Bronchial epithelial cell (primary cell): ENCODE results near the gene ATP8B2. TPM values are rescaled to one million over a fixed set of nuclear protein-coding genes. Genes with fewer than 3 reads are reported as not detected.

ENCODE experiments used
- DNase-seq: peaks from one replicate; pipeline ENCODE4 v3.0.0-alpha.2; 2010; ENCODE audit warnings: low read depth
- FAIRE-seq: peaks from 2 replicates; lab custom pipeline; 2011; peaks lifted over from hg19 to GRCh38; lab: Jason Lieb, UNC
- H3K27me3 ChIP-seq: 2 replicates; pipeline ENCODE4 v1.5.1; 2011; ENCODE audit warnings: low read length; ENCODE audit not compliant: control insufficient read depth, insufficient read depth
- H3K36me3 ChIP-seq: 2 replicates; pipeline ENCODE4 v1.5.1; 2011; ENCODE audit warnings: low read length; ENCODE audit not compliant: control insufficient read depth, insufficient read depth
- H3K4me3 ChIP-seq: 2 replicates; pipeline ENCODE4 v1.5.1; 2011; ENCODE audit warnings: mild to moderate bottlenecking, low read depth, low read length, control low read depth
- total RNA-seq: library from RNA; depleted of rRNA; stranded (reverse); fragments of >200 nt; gene quantifications from 2 replicates; pipeline ENCODE4 v1.2.1, GENCODE V29; 2014
- TF ChIP-seq, protein P1 (sequence below): IDR thresholded peaks from 2 replicates; pipeline ENCODE4 v1.5.1; 2011; ENCODE audit warnings: mild to moderate bottlenecking, moderate library complexity, low read length, control low read depth, inconsistent platforms; ENCODE audit not compliant: insufficient read depth, severe bottlenecking

ATP8B2 gene
- total RNA-seq, 1 donor from 2014 or later = 15.5 TPM

DNA sequence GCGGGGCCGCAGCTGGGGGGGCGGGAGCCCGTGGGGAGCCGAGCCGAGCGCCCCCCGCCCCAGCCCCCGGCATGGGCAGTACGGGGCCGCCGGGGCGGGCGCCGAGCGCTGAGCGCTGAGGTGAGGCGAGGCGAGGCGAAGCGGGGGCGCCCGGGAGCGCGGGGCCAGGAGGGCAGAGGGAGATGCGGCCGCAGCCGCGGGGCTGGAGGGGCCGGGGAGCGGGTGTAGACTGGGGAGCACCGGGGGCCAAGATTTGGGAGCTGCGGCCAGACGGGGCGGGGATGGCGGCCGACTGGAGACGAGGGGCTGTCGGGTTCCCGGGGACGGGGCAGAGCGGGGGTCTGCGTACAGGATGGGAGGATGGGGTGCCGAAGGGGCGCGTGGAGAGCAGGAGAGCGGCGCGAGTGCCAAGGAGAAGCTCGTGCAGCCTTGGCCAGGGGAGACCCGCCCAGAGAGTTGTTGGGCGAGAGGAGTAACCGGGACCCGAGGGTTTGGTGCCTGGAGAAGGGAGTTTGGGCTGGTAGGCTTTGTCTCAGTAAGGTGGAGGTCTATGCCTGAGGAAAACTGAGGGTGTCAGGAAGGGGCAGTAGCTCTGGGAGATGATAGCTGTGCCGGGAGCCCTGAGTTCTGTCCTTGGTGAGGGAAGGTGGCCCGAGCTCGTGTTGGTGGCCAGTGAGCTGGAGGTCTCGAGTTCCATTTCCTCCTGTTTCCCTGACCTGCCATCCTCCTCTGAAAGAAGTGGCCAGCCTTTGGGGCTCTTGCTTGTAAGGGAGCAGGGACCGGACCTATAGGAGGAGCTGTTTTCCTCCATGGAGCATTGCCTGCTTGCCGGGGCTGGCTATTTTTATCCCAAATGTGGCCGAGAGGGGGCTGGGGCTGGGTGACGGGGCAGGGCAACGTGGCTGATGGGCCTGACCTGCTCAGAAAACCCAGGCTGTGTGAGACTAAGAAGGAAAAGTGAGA lies 539 bp downstream of the ATP8B2 start:
- no peaks in the 10 kb centered on the region for H3K36me3 ChIP-seq
- no peak for FAIRE-seq
- H3K4me3 ChIP-seq = peak overlapping the region; percentile 46
- TF ChIP-seq, protein P1, sequence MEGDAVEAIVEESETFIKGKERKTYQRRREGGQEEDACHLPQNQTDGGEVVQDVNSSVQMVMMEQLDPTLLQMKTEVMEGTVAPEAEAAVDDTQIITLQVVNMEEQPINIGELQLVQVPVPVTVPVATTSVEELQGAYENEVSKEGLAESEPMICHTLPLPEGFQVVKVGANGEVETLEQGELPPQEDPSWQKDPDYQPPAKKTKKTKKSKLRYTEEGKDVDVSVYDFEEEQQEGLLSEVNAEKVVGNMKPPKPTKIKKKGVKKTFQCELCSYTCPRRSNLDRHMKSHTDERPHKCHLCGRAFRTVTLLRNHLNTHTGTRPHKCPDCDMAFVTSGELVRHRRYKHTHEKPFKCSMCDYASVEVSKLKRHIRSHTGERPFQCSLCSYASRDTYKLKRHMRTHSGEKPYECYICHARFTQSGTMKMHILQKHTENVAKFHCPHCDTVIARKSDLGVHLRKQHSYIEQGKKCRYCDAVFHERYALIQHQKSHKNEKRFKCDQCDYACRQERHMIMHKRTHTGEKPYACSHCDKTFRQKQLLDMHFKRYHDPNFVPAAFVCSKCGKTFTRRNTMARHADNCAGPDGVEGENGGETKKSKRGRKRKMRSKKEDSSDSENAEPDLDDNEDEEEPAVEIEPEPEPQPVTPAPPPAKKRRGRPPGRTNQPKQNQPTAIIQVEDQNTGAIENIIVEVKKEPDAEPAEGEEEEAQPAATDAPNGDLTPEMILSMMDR = peak; percentile 58
- DNase-seq = peak; percentile 61
- H3K27me3 ChIP-seq = no peaks in the 10 kb centered on the region

DNA sequence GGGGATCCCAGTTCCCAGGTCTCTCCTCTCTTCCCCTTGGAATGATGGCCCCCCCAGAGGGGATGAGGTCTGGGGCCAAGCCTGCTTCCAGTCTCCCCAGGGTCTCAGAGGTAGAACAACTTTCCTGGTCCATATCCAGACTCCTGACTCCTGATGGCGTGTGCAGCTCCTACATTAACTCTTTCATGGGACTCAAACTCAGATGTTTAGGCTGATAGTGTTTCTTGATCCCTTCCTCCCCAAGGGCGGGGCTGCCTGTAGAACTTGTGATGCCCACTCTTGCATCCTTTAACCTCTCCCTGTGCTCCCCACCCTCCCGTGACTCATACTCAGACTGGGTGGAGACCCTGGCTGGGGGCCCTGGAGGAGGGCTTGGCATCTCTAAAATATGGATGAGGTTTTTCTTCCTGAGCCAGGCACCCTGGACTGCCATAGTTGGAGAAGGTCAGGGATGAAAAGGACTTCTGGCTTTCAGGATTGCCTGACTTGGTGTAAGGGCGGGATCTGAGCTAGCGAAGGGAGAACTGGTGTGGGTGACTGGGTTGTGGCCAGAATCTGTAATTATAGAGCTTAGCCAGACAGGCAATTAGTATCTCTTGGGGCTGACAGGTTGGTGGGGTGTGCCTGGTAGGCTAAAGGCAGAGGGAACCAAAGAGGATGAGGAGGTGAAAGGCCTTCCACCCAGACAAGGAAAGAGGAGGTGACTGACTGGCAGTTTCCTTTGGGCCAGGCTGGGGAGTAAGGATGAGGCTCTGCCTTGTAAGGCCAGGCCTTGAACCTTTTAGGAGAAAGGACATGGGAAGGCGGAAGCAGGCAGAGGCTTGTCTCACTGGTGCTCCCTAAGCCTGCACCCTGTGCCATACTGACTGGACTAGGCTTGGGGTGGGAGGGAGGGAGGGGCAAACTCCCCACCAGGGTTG lies 1.5 kb downstream of the ATP8B2 start:
- Histone ChIP-seq H3K27me3 (no peaks in the 10 kb centered on the region), H3K36me3 (no peaks in the 10 kb centered on the region), H3K4me3 (no peak overlapping the region)
- TF ChIP-seq, protein P1 = no peak
- DNase-seq = peak; percentile 46
- no peak for FAIRE-seq

DNA sequence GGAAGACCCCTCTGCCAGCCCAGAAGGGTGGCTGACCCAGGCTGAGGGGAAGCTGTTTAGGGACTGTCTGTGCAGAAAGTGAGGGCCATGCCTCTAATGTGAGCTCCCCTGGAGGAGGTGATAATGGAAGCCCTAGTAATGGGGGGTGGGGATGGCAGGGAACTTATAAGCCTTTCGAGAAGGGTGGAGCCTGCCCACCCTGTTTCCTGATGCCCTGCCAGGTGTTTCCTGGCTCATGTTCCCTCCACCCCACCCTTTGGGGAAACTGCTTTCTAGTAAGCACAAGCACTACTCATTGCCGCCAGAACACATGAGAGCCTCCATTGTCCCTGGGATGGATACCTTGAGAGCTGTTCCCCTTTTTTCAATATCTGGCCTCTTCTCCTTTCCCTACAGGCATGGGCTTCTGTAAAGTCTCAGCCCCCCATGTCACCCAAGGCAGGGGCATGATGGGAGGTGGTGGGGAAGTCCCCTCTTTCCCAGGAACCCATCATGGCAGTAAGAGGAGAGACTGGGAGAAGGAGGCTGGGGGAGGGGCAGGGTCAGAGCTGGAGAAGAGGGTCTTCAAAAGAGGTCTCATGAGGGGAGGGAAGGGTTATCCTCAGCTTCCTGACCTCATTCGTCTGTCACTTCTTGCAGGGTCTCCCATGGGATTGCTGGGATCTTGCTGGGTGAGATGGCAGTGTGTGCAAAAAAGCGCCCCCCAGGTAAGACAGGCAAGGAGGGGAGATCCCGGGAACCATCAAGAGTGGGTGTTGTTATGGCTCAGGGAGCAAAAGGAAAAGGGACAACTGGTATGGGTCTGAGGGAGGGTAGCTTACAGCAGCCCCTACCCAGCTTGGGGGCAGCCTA lies 2.4 kb downstream of the ATP8B2 start:
- H3K27me3 ChIP-seq = no peaks in the 10 kb centered on the region
- H3K4me3 ChIP-seq = peak overlapping the region; percentile 31
- H3K36me3 ChIP-seq = no peaks in the 10 kb centered on the region
- no peak for FAIRE-seq
- TF ChIP-seq, protein P1 = no peak
- DNase-seq = peak; percentile 48

DNA sequence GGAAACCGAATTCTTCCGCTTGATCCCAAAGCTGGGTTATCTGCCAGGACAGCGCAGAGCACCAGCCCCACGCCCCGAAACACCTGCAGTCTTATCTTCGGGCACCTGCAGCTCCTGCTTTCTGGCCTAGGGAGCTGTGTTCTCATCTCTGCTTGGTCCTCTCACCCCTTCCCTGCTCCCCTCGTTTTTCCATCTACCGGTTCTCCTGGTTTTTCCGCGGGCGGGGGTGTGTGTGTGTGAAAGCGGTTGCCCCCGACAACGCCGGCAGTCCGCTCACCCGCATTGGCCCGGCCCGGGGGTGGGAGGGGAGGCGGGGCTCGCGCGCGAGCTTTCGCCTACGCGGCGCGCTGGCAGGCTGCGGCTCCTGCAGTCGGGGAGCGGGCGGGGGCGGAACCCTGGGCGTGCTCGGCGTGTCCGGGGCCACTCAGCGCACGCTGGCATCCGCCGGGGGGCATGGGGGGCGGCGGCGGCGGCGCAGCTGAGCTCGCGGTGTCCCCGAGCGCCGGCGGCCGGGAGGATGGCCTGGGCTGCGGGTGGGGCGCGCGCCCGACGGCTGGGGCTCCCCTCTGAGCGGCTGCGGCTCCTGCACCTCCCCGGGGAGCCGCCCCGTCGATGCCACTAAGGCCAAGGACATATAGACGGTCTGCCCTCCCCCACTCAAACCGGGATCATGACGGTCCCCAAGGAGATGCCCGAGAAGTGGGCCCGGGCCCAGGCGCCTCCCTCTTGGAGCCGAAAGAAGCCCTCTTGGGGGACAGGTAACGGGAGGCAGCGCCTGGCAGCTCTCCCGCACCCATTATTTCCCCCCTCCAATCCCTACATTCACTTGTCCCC lies 3.2 kb downstream of the ATP8B2 start:
- Histone ChIP-seq H3K36me3 (no peaks in the 10 kb centered on the region), H3K4me3 (peak overlapping the region; percentile 31), H3K27me3 (no peaks in the 10 kb centered on the region)
- no peak for FAIRE-seq
- peak; percentile 56 for DNase-seq
- TF ChIP-seq, protein P1 = no peak
